Spleen (tissue), 11 donors: ENCODE measurements around the gene SH2D4B. TPM values are rescaled to one million over a fixed set of nuclear protein-coding genes. Genes with fewer than 3 reads are reported as not detected.

Experiments
- DNase-seq: peaks from one replicate; pipeline ENCODE4 v3.0.0-alpha.2; 2020
- H3K27ac ChIP-seq, 8 donors: fragments of 200-600 bp; sonication (generic) in 7 of 8; 1 replicate in 4 of 8; 2 replicates in 4 of 8; pipeline versions ENCODE4 v1.5.0 to v1.8.0; 2016 to 2021; ENCODE audit warnings: inconsistent platforms in 4 of 8, mild to moderate bottlenecking in 4 of 8, moderate library complexity in 1 of 8
- H3K27me3 ChIP-seq, 7 donors: fragments of 200-600 bp; sonication (generic) in 6 of 7; replicated peaks in 1 of 7; 1 replicate in 4 of 7; 2 replicates in 3 of 7; pipeline versions ENCODE4 v1.5.0 to v1.8.0; 2016 to 2021; ENCODE audit warnings: inconsistent platforms in 3 of 7, mild to moderate bottlenecking in 1 of 7
- H3K36me3 ChIP-seq, 6 donors: fragments of 200-600 bp; sonication (generic) in 5 of 6; 1 replicate in 4 of 6; 2 replicates in 2 of 6; pipeline versions ENCODE4 v1.5.0 to v1.8.0; 2016 to 2021; ENCODE audit warnings: inconsistent platforms in 2 of 6
- H3K4me1 ChIP-seq, 6 donors: fragments of 200-600 bp; sonication (generic) in 5 of 6; 1 replicate in 3 of 6; 2 replicates in 3 of 6; pipeline versions ENCODE4 v1.5.0 to v1.8.0; 2016 to 2021; ENCODE audit warnings: inconsistent platforms in 3 of 6
- H3K4me3 ChIP-seq, 8 donors: fragments of 200-600 bp; sonication (generic) in 7 of 8; 1 replicate in 4 of 8; 2 replicates in 4 of 8; pipeline versions ENCODE4 v1.5.0 to v1.8.0; 2016 to 2021; ENCODE audit warnings: inconsistent platforms in 4 of 8, mild to moderate bottlenecking in 4 of 8, moderate library complexity in 2 of 8
- H3K9me3 ChIP-seq, 8 donors: fragments of 200-600 bp; sonication (generic) in 7 of 8; 1 replicate in 4 of 8; 2 replicates in 4 of 8; pipeline versions ENCODE4 v1.5.0 to v1.8.0; 2016 to 2021; ENCODE audit warnings: inconsistent platforms in 4 of 8
- POLR2A ChIP-seq, 3 donors: fragments of 450-650 bp; IDR thresholded peaks; one replicate each; pipeline ENCODE4 v1.5.1; 2017; ENCODE audit warnings: antibody characterized with exemption in 3 of 3, mild to moderate bottlenecking in 1 of 3
- POLR2AphosphoS5 ChIP-seq, 3 donors: sonication (generic); formaldehyde crosslinking; IDR thresholded peaks; one replicate each; pipeline ENCODE4 v1.5.1; 2017; ENCODE audit warnings: antibody characterized with exemption in 3 of 3
- WGBS, 5 donors: extraction: QIAGEN DNeasy Blood & Tissue Kit in 3 of 5; methylation state at CpG; one replicate each; pipeline versions ENCODE4 v1.1.5 to v1.1.7; 2013 to 2018; 5-methylcytosine and 5-hydroxymethylcytosine counted together
- intact Hi-C: fragments of 100-400 bp; cut with DNase I; formaldehyde crosslinking; loops from one replicate; pipeline ENCODE4 v1.15.0; 2023; ENCODE audit warnings: low total_unique reads
- polyA plus RNA-seq, 3 donors: library from polyadenylated mRNA; stranded (reverse); fragments of 200-250 nt; gene quantifications; one replicate each; pipeline ENCODE4 v1.2.1, GENCODE V29; 2013
- total RNA-seq, 7 donors: library from RNA; depleted of rRNA in 3 of 7; stranded (reverse); fragments of >200 nt in 3 of 7; fragmentation: NEBNext Ultra II Directional in 4 of 7; extraction: Animal tissue kit (Norgen Biotek cat#: 25700) in 4 of 7; gene quantifications; one replicate each; pipeline versions ENCODE4 v1.1.0 to v1.2.1, GENCODE V29; 2016 to 2021
- TF ChIP-seq, protein P1 (sequence below), 11 experiments: fragments of 200-600 bp in 7 of 11; fragments of 450-650 bp in 4 of 11; sonication (generic) in 4 of 11; IDR thresholded peaks in 8 of 11; conservative IDR thresholded peaks in 3 of 11; 1 replicate in 7 of 11; 2 replicates in 4 of 11; pipeline versions ENCODE4 v1.4.0 to v1.8.0; 2016 to 2021; ENCODE audit warnings: antibody characterized with exemption in 11 of 11, inconsistent platforms in 4 of 11, mild to moderate bottlenecking in 1 of 11
- donor health status: healthy with polysubstance abuse.
- donor health status: DM: no; HTN: no; CAD: no; lungs with moderate emphysema.
- donor health status: DM: no; HTN: no; CAD: no.
- donor health status: Bipolar disorder and iron deficiency.
- donor health status: healthy.
- donor health status: DM: no; HTN: no; CAD: no.
- donor health status: DM: yes; HTN: yes; CAD: no.

The SH2D4B gene
- total and polyA plus RNA-seq, 10 donors: 0.08 to 0.46 (median 0.12) TPM; not detected in 2

DNA sequence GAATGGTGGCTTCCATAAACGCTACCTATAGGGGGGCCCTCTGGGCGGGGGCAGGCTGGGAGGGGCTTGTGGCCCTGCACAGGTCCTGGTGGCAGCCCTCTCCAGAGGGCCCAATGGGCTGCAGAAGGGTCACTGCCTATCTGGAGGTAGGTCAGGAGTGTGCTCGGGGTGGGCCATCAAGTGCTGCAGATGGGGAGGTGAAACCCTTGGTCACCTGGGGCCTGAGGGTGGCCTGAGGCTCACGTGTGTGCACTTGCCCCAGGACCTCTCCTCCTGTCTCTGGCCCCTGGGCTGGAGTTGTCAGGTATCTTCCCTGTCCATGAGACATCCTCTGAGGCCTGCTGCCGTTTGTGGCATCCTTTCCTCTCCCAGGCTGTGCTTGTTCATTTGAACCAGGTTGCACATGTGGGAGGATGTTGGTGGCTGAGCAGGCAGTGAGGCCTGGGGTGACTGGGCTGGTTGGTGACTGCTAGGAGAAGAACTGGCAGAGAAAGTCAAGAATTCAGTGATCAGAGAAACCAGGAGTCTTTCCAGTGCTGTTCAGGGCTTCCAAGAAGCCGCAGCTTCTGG, 21.1 kb upstream of the SH2D4B start:
- intact Hi-C loops: no loop called here
- Histone ChIP-seq H3K27ac (peak overlapping the region in 4 of 8 donors; percentile 17 to 73 (median 52)), H3K36me3 (peaks cover 4 to 100% (median 88%) of the 10 kb centered on the region in 6 donors)

DNA sequence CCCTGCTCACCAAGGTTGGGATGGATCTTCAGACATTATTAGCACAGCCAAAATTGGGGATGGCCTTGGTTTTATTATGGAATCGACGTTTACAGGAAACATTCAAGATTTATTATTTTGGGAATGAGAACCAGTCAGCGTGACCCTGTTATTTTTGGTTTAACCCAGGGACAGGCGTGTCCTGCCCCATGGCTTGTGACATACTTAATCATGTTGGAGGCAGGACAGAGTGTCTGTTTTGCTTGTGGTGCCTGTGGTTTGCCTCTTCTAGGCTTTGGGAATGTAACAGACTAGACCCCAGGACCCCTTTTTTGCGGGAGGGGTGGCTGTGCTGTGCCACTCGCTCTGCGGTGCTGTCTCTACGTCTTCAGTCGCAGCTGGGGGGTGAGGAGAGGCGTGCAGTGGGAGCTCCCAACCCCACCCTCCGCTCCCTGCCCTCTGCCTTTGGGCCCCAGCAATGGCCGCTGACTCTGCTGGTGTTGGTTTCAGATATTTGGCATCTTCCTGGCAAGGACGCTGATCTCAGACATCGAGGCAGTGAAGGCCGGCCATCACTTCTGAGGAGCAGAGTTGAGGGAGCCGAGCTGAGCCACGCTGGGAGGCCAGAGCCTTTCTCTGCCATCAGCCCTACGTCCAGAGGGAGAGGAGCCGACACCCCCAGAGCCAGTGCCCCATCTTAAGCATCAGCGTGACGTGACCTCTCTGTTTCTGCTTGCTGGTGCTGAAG, 20.1 kb upstream of the SH2D4B start:
- Histone ChIP-seq H3K27ac (peak overlapping the region in 5 of 8 donors; percentile 17 to 73 (median 45)), H3K27me3 (no peaks in the 10 kb centered on the region), H3K36me3 (peaks cover 4 to 100% (median 82%) of the 10 kb centered on the region in 6 donors), H3K4me1 (peaks cover 4 to 54% (median 29%) of the 10 kb centered on the region in 6 donors), H3K4me3 (no peak overlapping the region), H3K9me3 (no peaks in the 10 kb centered on the region)
- DNase-seq: peak; percentile 71
- WGBS, 5 donors: 80 to 89% (median 83%) methylated on average over 19 to 21 of the region's 21 CpGs
- peak in 2 of 3 donors; percentile 44 to 60 for TF ChIP-seq POLR2AphosphoS5 (IDR thresholded peaks at IDR 0.05)
- TF ChIP-seq POLR2A (IDR thresholded peaks at IDR 0.05): no peak
- TF ChIP-seq, protein P1, sequence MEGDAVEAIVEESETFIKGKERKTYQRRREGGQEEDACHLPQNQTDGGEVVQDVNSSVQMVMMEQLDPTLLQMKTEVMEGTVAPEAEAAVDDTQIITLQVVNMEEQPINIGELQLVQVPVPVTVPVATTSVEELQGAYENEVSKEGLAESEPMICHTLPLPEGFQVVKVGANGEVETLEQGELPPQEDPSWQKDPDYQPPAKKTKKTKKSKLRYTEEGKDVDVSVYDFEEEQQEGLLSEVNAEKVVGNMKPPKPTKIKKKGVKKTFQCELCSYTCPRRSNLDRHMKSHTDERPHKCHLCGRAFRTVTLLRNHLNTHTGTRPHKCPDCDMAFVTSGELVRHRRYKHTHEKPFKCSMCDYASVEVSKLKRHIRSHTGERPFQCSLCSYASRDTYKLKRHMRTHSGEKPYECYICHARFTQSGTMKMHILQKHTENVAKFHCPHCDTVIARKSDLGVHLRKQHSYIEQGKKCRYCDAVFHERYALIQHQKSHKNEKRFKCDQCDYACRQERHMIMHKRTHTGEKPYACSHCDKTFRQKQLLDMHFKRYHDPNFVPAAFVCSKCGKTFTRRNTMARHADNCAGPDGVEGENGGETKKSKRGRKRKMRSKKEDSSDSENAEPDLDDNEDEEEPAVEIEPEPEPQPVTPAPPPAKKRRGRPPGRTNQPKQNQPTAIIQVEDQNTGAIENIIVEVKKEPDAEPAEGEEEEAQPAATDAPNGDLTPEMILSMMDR (IDR thresholded peaks at IDR 0.05 in 8 of 11, conservative IDR thresholded peaks at IDR 0.05 in 3 of 11): no peak
- intact Hi-C loops: no loop called here

More for the DNA sequence above, 21.1 kb upstream of the SH2D4B start:
- Histone ChIP-seq H3K4me1 (peaks cover 4 to 61% (median 29%) of the 10 kb centered on the region in 6 donors), H3K9me3 (no peaks in the 10 kb centered on the region), H3K4me3 (no peak overlapping the region), H3K27me3 (no peaks in the 10 kb centered on the region)
- WGBS, 5 donors: 83 to 90% (median 85%) methylated on average over 6 of the region's 6 CpGs
- peak; percentile 61 for DNase-seq
- TF ChIP-seq, protein P1 (IDR thresholded peaks at IDR 0.05 in 8 of 11, conservative IDR thresholded peaks at IDR 0.05 in 3 of 11): no peak
- TF ChIP-seq POLR2AphosphoS5 (IDR thresholded peaks at IDR 0.05): peak in 2 of 3 donors; percentile 16 to 73
- no peak for TF ChIP-seq POLR2A (IDR thresholded peaks at IDR 0.05)

DNA sequence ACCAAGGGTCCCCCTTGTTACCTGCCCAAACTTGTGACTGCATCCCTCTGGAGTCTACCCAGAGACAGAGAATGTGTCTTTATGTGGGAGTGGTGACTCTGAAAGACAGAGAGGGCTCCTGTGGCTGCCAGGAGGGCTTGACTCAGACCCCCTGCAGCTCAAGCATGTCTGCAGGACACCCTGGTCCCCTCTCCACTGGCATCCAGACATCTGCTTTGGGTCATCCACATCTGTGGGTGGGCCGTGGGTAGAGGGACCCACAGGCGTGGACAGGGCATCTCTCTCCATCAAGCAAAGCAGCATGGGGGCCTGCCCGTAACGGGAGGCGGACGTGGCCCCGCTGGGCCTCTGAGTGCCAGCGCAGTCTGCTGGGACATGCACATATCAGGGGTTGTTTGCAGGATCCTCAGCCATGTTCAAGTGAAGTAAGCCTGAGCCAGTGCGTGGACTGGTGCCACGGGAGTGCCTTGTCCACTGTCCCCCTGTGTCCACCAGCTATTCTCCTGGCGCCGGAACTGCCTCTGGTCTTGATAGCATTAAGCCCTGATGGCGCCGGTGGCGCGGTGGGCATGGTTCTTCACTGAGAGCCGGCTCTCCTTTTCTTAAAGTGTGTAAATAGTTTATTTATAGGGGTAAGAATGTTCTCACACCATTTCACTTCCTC, 19.4 kb upstream of the SH2D4B start:
- WGBS, 5 donors: 84 to 93% (median 88%) methylated on average over 13 to 17 of the region's 17 CpGs
- TF ChIP-seq, protein P1 (IDR thresholded peaks at IDR 0.05 in 8 of 11, conservative IDR thresholded peaks at IDR 0.05 in 3 of 11): no peak
- peak in 2 of 3 donors; percentile 7 to 83 for TF ChIP-seq POLR2AphosphoS5 (IDR thresholded peaks at IDR 0.05)
- Histone ChIP-seq H3K4me1 (peaks cover 4 to 61% (median 29%) of the 10 kb centered on the region in 6 donors), H3K4me3 (no peak overlapping the region), H3K27me3 (no peaks in the 10 kb centered on the region), H3K36me3 (peaks cover 4 to 97% (median 76%) of the 10 kb centered on the region in 6 donors), H3K27ac (peak overlapping the region in 5 of 8 donors; percentile 22 to 73 (median 45)), H3K9me3 (no peaks in the 10 kb centered on the region)
- DNase-seq: peak; percentile 77
- intact Hi-C loops: no loop called here
